Brain pericyte (primary cell): ENCODE results near the gene IPO8.
"Not testable (repeated sequence)": the region's sequence is repeated elsewhere in the genome, so short reads cannot be mapped to it uniquely, and the experiment has no call there.

Source experiments
- DNase-seq: peaks from one replicate; pipeline ENCODE4 v3.0.0-alpha.2; 2012; ENCODE audit warnings: low read depth, low spot score

IPO8 gene

DNA sequence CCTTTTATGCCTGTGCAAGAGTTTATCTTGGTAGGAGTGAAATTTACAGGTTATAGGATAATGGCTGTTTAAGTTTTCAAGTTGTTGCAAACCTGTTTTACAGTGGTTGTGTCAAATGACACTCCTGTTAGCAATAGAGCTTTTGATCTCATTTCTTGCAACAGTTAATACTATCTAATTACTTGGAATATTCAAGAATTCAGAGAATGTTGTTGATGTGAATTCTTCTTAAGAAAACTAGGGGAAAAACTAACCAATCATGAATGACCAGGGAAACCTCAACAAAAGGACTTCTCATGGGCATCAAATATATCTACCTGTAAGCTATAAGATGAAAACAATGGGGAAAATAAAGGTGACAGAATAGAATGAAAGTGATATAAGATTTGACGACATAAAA, 85.0 kb downstream of the IPO8 start:
- no peak for DNase-seq

DNA sequence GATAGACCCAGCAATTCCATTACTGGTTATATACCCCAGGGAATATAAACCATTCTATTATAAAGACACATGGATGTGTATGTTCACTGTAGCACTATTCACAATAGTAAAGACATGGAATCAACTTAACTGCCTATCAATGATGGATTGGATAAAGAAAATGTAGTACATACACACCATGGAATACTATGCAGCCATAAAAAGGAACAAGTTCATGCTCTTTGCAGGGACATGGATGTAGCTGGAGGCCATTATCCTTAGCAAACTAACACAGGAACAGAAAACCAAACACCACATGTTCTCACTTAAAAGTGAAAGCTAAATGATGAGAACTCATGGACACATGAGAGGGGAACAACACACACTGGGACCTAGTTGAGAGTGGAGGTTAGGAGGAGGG, 85.8 kb downstream of the IPO8 start:
- not testable (repeated sequence) for DNase-seq

DNA sequence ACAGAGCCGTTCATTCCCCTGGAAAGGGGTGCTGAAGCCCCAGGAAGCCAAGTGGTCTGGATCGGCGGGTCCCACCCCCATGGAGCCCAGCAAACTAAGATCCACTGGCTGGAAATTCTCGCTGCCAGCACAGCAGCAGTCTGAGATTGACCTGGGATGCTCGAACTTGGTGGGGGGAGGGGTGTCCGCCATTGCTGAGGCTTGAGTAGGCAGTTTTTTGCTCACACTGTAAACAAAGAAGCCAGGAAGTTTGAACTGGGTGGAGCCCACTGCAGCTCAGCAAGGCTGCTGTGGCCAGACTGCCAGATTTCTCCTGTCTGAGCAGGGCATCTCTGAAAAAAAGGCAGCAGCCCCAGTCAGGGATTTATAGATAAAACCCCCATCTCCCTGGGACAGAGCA, 91.4 kb downstream of the IPO8 start:
- DNase-seq = not testable (repeated sequence)

DNA sequence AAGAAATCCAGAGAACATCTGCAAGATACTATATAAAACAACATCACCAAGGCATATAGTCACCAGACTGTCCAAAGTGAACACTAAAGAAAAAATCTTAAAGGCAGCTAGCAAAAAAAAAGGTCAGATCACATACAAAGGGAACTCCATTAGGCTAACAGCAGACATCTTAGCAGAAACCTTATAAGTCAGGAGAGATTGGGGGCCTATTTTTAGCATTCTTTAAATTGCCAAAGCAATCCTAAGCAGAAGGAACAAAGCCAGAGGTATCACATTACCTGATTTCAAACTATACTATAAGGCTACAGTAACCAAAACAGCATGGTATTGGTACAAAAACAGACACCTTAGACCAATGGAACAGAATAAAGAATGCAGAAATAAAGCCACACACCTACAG, 92.5 kb downstream of the IPO8 start:
- no peak for DNase-seq

DNA sequence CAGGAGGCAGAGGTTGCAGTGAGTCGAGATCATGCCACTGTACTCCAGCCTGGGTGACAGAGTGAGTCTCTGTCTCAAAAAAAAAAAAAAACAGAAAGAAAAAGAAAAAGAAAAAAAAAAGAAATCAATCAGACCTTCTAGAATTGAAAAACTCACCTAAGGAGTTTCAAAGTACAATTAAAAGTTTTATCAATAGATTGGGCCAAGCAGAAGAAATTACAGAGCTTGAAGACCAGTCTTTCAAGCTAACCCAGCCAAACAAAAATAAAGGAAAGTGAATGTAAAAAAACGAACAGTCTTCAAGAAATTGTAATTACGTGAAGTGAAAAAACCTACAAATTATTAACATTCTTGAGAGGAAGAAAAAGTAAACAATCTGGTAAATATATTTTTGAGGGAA, 93.0 kb downstream of the IPO8 start:
- no peak for DNase-seq

DNA sequence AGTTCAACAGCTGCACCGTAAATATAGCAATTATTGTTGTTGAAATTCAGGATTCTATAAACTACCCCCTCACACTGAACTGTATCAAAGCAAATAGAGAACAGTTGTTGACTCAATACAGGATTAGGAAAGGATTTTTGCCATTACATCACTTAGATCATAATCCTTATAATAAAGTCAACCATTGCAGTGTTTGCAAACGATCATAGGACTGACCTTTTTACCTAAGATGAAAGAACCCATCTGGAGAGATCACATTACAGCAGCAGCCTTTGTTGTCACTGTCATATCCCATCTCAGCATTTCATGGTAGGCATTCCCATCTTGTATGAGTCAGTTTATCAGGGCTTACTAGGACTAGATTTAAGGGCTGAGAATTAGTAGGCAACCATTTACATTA, 96.1 kb downstream of the IPO8 start:
- no peak for DNase-seq

DNA sequence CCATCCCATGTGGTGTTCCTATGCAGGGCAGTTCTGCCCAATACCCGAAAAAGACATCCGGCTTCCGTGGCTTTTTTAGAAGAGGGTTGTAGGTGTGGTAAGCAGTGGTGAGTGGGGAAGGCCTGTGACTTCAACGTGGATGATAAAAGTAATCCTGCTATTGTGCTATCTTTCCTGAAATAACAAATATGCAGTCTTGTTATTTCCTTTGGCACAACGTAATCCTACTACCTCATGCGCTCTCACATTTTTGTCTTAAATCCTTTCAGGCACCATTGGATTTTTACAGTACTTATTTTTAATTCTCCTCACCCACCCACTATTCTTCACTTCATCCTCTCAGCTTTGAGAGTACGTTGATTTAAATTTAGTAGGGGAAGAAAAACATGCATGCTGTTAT, 96.8 kb downstream of the IPO8 start:
- DNase-seq = no peak

DNA sequence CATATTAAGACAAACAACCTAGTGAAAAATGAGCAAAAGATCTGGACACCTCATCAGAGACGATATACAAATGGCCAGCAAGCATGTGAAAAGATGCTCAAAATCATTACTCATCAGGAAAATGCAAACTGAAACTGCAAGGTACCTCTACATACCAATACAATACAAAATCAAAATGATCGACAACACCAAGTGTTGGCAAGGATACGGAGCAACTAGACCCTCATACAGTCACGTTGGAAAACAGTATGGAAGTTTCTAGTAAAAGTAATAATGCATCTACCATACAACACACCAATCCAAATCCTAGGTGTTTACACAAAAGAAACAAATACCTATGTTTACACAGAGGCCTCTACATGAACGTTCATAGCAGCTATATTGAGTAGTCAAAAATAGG, 99.9 kb downstream of the IPO8 start:
- no peak for DNase-seq

DNA sequence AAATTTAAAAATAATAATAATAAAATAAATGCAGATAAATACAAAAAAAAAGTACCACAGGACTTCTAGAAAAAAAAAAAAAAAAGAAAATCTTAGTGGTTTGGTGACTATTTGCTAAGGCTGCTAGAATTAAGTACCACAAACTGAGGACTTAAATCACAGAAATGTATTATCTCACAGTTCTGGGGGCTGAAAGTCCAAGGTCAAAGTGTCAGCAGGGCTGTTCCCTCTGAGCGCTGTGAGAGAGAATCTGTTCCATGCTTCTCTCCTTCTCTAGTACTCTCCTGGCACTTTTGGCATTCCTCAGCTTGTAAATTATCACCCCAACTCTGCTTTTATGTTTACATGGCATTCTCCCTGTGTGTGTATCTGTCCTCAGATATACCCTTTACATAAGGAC, 101.2 kb downstream of the IPO8 start:
- no peak for DNase-seq

DNA sequence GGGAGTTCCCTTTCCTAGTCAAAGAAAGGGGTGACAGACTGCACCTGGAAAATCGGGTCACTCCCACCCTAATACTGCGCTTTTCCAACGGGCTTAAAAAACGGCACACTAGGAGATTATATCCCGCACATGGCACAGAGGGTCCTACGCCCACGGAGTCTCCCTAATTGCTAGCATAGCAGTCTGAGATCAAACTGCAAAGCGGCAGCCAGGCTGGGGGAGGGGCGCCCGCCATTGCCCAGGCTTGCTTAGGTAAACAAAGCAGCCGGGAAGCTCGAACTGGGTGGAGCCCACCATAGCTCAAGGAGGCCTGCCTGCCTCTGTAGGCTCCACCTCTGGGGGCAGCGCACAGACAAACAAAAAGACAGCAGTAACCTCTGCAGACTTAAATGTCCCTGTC, 107.1 kb downstream of the IPO8 start:
- DNase-seq = not testable (repeated sequence)

DNA sequence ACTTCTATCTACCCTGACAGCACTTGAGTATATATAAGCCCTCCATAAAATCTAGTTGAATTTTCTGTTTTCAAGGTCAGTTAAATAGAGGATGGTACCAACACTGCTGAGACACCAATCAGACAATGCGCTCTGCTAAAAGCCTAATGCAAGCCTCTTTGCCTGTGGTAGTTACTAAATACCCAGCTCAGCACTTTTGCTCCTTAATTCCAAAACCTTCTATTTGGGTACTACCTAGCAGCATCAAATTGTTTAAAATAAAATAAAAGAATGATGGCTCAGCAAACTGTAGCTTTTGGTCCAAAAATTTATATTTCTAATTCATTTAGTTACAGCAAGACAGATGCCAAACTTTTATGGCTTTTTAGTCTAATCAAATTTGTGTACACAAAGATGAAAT, 107.9 kb downstream of the IPO8 start:
- DNase-seq = no peak

DNA sequence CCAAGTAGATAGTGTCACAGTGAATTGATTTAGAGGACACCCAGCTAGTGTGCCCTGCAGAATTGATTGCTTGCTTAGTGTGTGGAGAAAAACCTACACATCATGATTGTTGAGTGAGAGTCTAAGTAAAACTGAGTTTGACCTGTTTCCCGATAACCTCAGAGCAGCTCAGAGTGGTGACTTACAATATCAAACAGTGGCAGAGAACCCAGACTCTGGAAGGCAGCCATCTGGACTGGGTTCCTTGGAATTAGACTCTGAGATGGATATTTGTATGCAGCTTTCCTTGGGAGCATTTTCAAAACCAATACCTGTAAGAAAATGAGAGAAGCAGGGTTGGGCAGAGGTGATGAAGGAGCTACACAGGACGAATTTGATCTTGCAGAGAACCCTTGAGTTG, 109.8 kb downstream of the IPO8 start:
- no peak for DNase-seq

DNA sequence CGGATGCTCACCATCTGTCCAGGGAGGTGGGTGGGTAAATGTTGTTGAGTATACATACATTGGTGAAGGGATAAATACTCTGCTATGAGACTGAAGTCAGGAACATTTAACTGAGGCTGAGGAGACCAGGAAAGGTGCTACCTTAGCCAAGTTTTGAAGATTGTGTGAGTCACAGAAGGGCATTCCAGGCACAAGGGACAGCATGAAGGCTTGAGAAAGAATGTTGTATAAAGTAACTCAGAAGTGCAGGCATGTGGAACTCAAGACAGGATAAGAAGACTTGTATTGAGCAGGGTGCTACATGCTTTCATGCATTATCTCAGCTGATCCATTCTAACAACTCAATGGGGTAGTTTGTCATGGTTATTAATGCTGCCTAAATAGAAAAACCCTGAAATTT, 112.7 kb downstream of the IPO8 start:
- no peak for DNase-seq

DNA sequence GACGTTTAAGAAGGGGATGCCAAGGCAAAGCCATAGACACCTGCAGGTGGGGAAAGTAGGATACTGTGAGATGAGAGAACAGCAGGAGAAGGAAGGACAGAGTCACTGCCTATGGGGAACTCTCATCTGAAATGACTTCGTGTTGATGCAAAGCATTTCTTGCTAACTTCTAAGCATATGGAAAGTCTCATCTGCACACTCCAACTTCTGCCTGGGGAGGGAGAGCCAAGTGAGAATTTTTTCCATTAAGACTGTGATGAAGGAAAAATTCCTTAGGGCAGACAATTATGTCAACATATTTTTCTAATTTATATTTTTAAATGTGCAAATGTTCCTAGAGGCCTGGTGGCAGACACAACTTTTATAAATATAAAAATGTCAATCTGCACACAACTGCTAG, 115.3 kb downstream of the IPO8 start:
- no peak for DNase-seq
